Measurements from ENCODE around the gene KRT78. TPM values are rescaled to one million over a fixed set of nuclear protein-coding genes. Genes with fewer than 3 reads are reported as not detected.

The KRT78 gene
- total RNA-seq, 6 experiments from 2014 or later: 0.30 TPM; not detected in 5

GRCh38 chr12:52850681-52851080, 1.9 kb upstream of the KRT78 start:
- TF ChIP-seq CTCF (IDR thresholded peaks at IDR 0.05): no peak
- Mint-ChIP-seq H3K4me3 (no peak overlapping the region), H3K9me3 (no peaks in the 10 kb centered on the region), H3K27ac (no peak overlapping the region), H3K27me3 (ENCODE audit: insufficient read depth) (peaks cover 59% of the 10 kb centered on the region), H3K4me1 (ENCODE audit: low read depth) (no peaks in the 10 kb centered on the region), H3K36me3 (ENCODE audit: low read depth) (no peaks in the 10 kb centered on the region)
- DNase-seq: no peak

GRCh38 chr12:52849511-52849910, 717 bp upstream of the KRT78 start:
- Mint-ChIP-seq H3K27ac (no peak overlapping the region), H3K4me3 (no peak overlapping the region), H3K27me3 (ENCODE audit: insufficient read depth) (peaks cover 57% of the 10 kb centered on the region), H3K36me3 (ENCODE audit: low read depth) (no peaks in the 10 kb centered on the region), H3K9me3 (no peaks in the 10 kb centered on the region), H3K4me1 (ENCODE audit: low read depth) (no peaks in the 10 kb centered on the region)
- no peak for TF ChIP-seq CTCF (IDR thresholded peaks at IDR 0.05)
- no peak for DNase-seq

- peaks cover 41% of the 10 kb centered on the region for H3K27me3 Mint-ChIP-seq (ENCODE audit: insufficient read depth)
- H3K27ac Mint-ChIP-seq: no peak overlapping the region
- TF ChIP-seq CTCF (IDR thresholded peaks at IDR 0.05): no peak
- H3K4me1 Mint-ChIP-seq (ENCODE audit: low read depth): no peaks in the 10 kb centered on the region
- H3K9me3 Mint-ChIP-seq: no peaks in the 10 kb centered on the region
- no peak overlapping the region for H3K4me3 Mint-ChIP-seq
- no peaks in the 10 kb centered on the region for H3K36me3 Mint-ChIP-seq (ENCODE audit: low read depth)
- DNase-seq: no peak
These were observed 1.3 kb downstream of the KRT78 start for GRCh38 chr12:52847335-52848102.

- no peak overlapping the region for H3K27ac Mint-ChIP-seq
- no peaks in the 10 kb centered on the region for H3K4me1 Mint-ChIP-seq (ENCODE audit: low read depth)
- peaks cover 36% of the 10 kb centered on the region for H3K27me3 Mint-ChIP-seq (ENCODE audit: insufficient read depth)
- no peaks in the 10 kb centered on the region for H3K36me3 Mint-ChIP-seq (ENCODE audit: low read depth)
- no peak overlapping the region for H3K4me3 Mint-ChIP-seq
- no peaks in the 10 kb centered on the region for H3K9me3 Mint-ChIP-seq
- TF ChIP-seq CTCF (IDR thresholded peaks at IDR 0.05): no peak
- DNase-seq: no peak
These were observed 2.3 kb downstream of the KRT78 start for GRCh38 chr12:52846356-52846970.

GRCh38 chr12:52845946-52846345, 2.8 kb downstream of the KRT78 start:
- Mint-ChIP-seq H3K27ac (no peak overlapping the region), H3K4me1 (ENCODE audit: low read depth) (no peaks in the 10 kb centered on the region), H3K4me3 (no peak overlapping the region), H3K36me3 (ENCODE audit: low read depth) (no peaks in the 10 kb centered on the region), H3K27me3 (ENCODE audit: insufficient read depth) (peaks cover 32% of the 10 kb centered on the region), H3K9me3 (no peaks in the 10 kb centered on the region)
- DNase-seq: no peak
- no peak for TF ChIP-seq CTCF (IDR thresholded peaks at IDR 0.05)
